ENCODE results near the gene PPP1R3C. TPM values are rescaled to one million over a fixed set of nuclear protein-coding genes. Genes with fewer than 3 reads are reported as not detected.

The PPP1R3C gene
- total and polyA plus RNA-seq, 4 experiments from 2014 or later, result not detected

Other genes with a start within 250 kb of the PPP1R3C start
- gene HECTD2, start 222.7 kb downstream of the PPP1R3C start, total RNA-seq, result 1 to 10 TPM; 2.6 to 2.7 TPM
- gene HECTD2, start 222.7 kb downstream of the PPP1R3C start, polyA plus RNA-seq, result under 1 TPM; 0.37 to 0.60 TPM
- gene TNKS2, start 165.4 kb upstream of the PPP1R3C start, total RNA-seq, result 10 to 100 TPM; 65.5 to 70.0 TPM
- gene TNKS2, start 165.4 kb upstream of the PPP1R3C start, polyA plus RNA-seq, result 10 to 100 TPM; 18.7 to 30.6 TPM

Measured in CD4-positive, alpha-beta memory T cell (primary cell).